Neural progenitor cell (in vitro differentiated cells): ENCODE results near the gene SUSD6. TPM values are rescaled to one million over a fixed set of nuclear protein-coding genes. Genes with fewer than 3 reads are reported as not detected.

Source experiments
- DNase-seq: peaks from one replicate; pipeline ENCODE4 v3.0.0-alpha.2; 2016; ENCODE audit warnings: low spot score
- H2AFZ ChIP-seq: fragments of 200-600 bp; sonication (generic); replicated peaks from 2 replicates; pipeline ENCODE4 v1.6.1; 2016; ENCODE audit warnings: antibody characterized with exemption
- H3F3A ChIP-seq: fragments of 200-600 bp; sonication (generic); 2 replicates; pipeline ENCODE4 v1.6.1; 2016; ENCODE audit warnings: antibody characterized with exemption, low read depth
- H3K27ac ChIP-seq: fragments of 200-600 bp; sonication (generic); 2 replicates; pipeline ENCODE4 v1.5.1; 2016; ENCODE audit warnings: mild to moderate bottlenecking
- H3K27me3 ChIP-seq: fragments of 200-600 bp; sonication (generic); 2 replicates; pipeline ENCODE4 v1.6.1; 2016; ENCODE audit warnings: mild to moderate bottlenecking, moderate library complexity
- H3K36me3 ChIP-seq: fragments of 200-600 bp; sonication (generic); 2 replicates; pipeline ENCODE4 v1.5.1; 2016
- H3K4me1 ChIP-seq: fragments of 200-600 bp; sonication (generic); 2 replicates; pipeline ENCODE4 v1.6.1; 2016; ENCODE audit warnings: mixed run types
- H3K4me2 ChIP-seq: fragments of 200-600 bp; sonication (generic); 2 replicates; pipeline ENCODE4 v1.6.1; 2016
- H3K4me3 ChIP-seq: fragments of 200-600 bp; sonication (generic); 2 replicates; pipeline ENCODE4 v1.5.1; 2016
- H3K79me2 ChIP-seq: fragments of 200-600 bp; sonication (generic); 2 replicates; pipeline ENCODE4 v1.6.1; 2016; ENCODE audit warnings: low read depth
- H3K9ac ChIP-seq: fragments of 200-600 bp; sonication (generic); 2 replicates; pipeline ENCODE4 v1.6.1; 2016
- H3K9me3 ChIP-seq: fragments of 200-600 bp; sonication (generic); 2 replicates; pipeline ENCODE4 v1.5.1; 2016; ENCODE audit warnings: low read depth
- H4K20me1 ChIP-seq: fragments of 200-600 bp; sonication (generic); 2 replicates; pipeline ENCODE4 v1.6.1; 2016; ENCODE audit warnings: low read depth
- H3K27ac Mint-ChIP-seq: 3 replicates; pipeline ENCODE4 v1.8.0; 2021; ENCODE audit warnings: mixed read lengths
- H3K27me3 Mint-ChIP-seq: 2 replicates; pipeline ENCODE4 v1.8.0; 2022; ENCODE audit warnings: low read depth, mild to moderate bottlenecking, inconsistent platforms, moderate library complexity, mixed read lengths; ENCODE audit not compliant: insufficient read depth
- H3K36me3 Mint-ChIP-seq: 3 replicates; pipeline ENCODE4 v1.8.0; 2021; ENCODE audit warnings: mixed read lengths
- H3K4me1 Mint-ChIP-seq: 3 replicates; pipeline ENCODE4 v1.8.0; 2021; ENCODE audit warnings: mixed read lengths
- H3K4me3 Mint-ChIP-seq: 3 replicates; pipeline ENCODE4 v1.8.0; 2021; ENCODE audit warnings: mild to moderate bottlenecking, moderate library complexity, mixed read lengths
- H3K9me3 Mint-ChIP-seq: 3 replicates; pipeline ENCODE4 v1.8.0; 2020; ENCODE audit warnings: mixed read lengths
- CTCF ChIP-seq: fragments of 200-600 bp; sonication (generic); IDR thresholded peaks from 2 replicates; pipeline ENCODE4 v1.5.1; 2017; ENCODE audit warnings: antibody characterized with exemption, mild to moderate bottlenecking
- EZH2 ChIP-seq: fragments of 200-600 bp; sonication (generic); IDR thresholded peaks from 2 replicates; pipeline ENCODE4 v1.6.1; 2017; ENCODE audit warnings: antibody characterized with exemption, mild to moderate bottlenecking, moderate library complexity
- EZH2phosphoT487 ChIP-seq: fragments of 200-600 bp; sonication (generic); IDR thresholded peaks from 2 replicates; pipeline ENCODE4 v1.6.1; 2017; ENCODE audit warnings: antibody characterized with exemption
- total RNA-seq: library from RNA; depleted of rRNA; stranded (reverse); fragments of >200 nt; gene quantifications from 2 replicates; pipeline ENCODE4 v1.2.3, GENCODE V29; 2015; ENCODE audit warnings: low replicate concordance

The SUSD6 gene
- total RNA-seq, 1 donor from 2014 or later, result 6.3 TPM

DNA sequence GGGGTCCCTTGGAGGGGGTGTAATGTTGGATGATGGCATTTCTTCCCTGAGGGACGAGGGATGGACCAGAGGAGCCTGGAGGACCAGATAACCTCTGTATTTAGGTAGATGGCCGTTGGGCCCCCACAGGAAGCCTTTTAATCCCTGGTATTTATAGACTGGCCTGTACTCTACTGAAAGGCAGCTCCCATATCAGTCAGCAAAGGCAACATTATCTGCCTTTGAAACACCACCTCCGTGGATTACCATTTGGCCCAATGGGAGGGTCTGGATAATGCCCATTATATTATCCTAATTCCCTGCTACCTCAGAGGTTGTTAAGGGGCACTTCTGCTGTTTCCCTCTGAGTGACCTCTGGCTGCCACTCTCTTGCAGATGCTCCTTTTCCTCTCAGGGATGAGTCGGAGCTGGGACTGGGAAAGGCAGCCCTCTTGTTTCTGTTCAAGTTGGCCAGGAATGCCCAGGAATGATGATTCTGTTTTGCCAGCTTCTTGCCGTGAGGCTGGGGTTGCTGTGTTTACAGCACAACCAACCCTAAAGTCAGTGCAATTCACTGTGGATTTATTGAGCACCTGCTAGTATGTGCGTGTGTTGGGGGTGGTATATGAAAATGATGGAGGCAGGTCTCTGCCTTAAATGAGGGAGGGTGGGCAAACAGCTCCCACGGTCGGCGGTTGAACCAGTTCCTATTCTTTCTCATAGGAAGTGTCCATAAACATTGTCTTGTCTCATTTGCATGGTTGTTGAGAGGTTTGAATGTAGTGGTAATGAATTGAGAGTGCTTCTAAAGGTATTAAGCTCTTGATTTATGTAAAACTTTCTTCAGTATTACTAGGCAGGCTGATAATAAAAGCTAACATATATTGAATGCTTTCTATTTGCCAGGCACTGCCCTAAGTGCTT lies 18.1 kb downstream of the SUSD6 start:
- H3K4me1 Mint-ChIP-seq, result peaks cover 47% of the 10 kb centered on the region
- H3K4me3 Mint-ChIP-seq, result no peak overlapping the region
- H3K4me3 ChIP-seq, result no peak overlapping the region
- H3K27ac ChIP-seq, result no peak overlapping the region
- no peaks in the 10 kb centered on the region for H3K9me3 ChIP-seq
- H3K9ac ChIP-seq, result peak overlapping the region; percentile 4
- H2AFZ ChIP-seq, result no peak overlapping the region
- peaks cover 2% of the 10 kb centered on the region for H3K27me3 Mint-ChIP-seq
- H3K4me1 ChIP-seq, result peaks cover 58% of the 10 kb centered on the region
- TF ChIP-seq EZH2phosphoT487 (no peak), EZH2 (no peak), CTCF (no peak)
- H3K79me2 ChIP-seq, result peaks cover 47% of the 10 kb centered on the region
- no peaks in the 10 kb centered on the region for H3K36me3 Mint-ChIP-seq
- no peaks in the 10 kb centered on the region for H3K27me3 ChIP-seq
- H3F3A ChIP-seq, result peaks cover 7% of the 10 kb centered on the region
- H3K27ac Mint-ChIP-seq, result no peak overlapping the region
- DNase-seq, result peak; percentile 35
- H3K9me3 Mint-ChIP-seq, result no peaks in the 10 kb centered on the region
- peaks cover 47% of the 10 kb centered on the region for H4K20me1 ChIP-seq
- H3K4me2 ChIP-seq, result peak overlapping the region; percentile 39
- no peaks in the 10 kb centered on the region for H3K36me3 ChIP-seq

DNA sequence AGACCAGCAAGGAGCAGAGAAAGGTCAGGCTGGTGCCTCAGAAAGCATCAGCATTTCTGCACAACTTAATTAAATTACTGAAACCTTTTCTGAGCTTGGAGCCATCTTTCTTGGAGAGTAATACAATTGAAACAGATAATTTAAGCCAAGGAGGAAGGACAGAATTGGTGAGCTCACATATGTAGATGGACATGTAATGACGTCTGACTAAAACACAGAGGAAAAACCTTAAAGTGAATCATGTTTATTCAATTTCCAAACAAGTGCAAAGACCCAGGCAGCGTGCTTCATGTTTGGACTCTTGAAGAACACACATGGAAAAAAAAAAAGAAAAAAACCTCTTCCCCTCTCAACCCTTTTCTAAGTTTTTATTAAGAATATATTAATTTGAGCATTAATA lies 19.0 kb downstream of the SUSD6 start:
- Histone ChIP-seq H3K27me3 (no peaks in the 10 kb centered on the region), H3F3A (peaks cover 7% of the 10 kb centered on the region), H3K9me3 (no peaks in the 10 kb centered on the region), H3K4me3 (no peak overlapping the region), H3K4me2 (no peak overlapping the region), H4K20me1 (peaks cover 53% of the 10 kb centered on the region), H2AFZ (no peak overlapping the region), H3K36me3 (no peaks in the 10 kb centered on the region), H3K4me1 (peaks cover 58% of the 10 kb centered on the region), H3K9ac (peak overlapping the region; percentile 4), H3K27ac (no peak overlapping the region), H3K79me2 (peaks cover 53% of the 10 kb centered on the region)
- H3K4me1 Mint-ChIP-seq, result peaks cover 46% of the 10 kb centered on the region
- no peaks in the 10 kb centered on the region for H3K9me3 Mint-ChIP-seq
- peaks cover 2% of the 10 kb centered on the region for H3K27me3 Mint-ChIP-seq
- H3K4me3 Mint-ChIP-seq, result no peak overlapping the region
- no peaks in the 10 kb centered on the region for H3K36me3 Mint-ChIP-seq
- no peak overlapping the region for H3K27ac Mint-ChIP-seq
- TF ChIP-seq EZH2phosphoT487 (no peak), EZH2 (no peak), CTCF (no peak)
- no peak for DNase-seq

DNA sequence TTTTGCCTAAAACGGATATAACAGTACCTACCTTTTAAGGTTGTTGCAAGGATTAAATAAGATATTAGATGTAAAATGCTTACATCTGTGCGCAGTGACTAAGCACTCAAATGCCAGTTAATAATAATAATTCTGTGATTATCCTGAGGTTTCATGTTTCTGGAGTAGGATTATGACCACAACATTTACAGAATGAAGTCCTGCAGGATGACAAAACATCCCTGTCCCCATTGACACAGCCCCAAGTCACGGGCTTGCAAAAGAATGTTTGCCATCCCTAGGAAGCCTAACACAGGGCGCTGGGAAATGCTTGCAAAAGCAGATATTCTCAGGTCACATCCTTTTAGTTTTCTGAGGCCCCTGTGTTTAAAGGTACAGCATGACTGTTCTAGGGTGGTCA lies 20.1 kb downstream of the SUSD6 start:
- Histone ChIP-seq H3K4me3 (no peak overlapping the region), H3K9me3 (no peaks in the 10 kb centered on the region), H3K36me3 (no peaks in the 10 kb centered on the region), H3K9ac (no peak overlapping the region), H3K27ac (no peak overlapping the region), H4K20me1 (peaks cover 62% of the 10 kb centered on the region), H3K4me1 (peaks cover 67% of the 10 kb centered on the region), H3K4me2 (peak overlapping the region; percentile 56), H2AFZ (no peak overlapping the region), H3K79me2 (peaks cover 58% of the 10 kb centered on the region), H3K27me3 (no peaks in the 10 kb centered on the region), H3F3A (peaks cover 14% of the 10 kb centered on the region)
- peaks cover 52% of the 10 kb centered on the region for H3K4me1 Mint-ChIP-seq
- no peak overlapping the region for H3K4me3 Mint-ChIP-seq
- TF ChIP-seq EZH2phosphoT487, result no peak
- TF ChIP-seq EZH2, result no peak
- no peak for TF ChIP-seq CTCF
- H3K27me3 Mint-ChIP-seq, result peaks cover 2% of the 10 kb centered on the region
- no peak for DNase-seq
- H3K36me3 Mint-ChIP-seq, result no peaks in the 10 kb centered on the region
- no peak overlapping the region for H3K27ac Mint-ChIP-seq
- H3K9me3 Mint-ChIP-seq, result no peaks in the 10 kb centered on the region
